K562 (cell line): ENCODE data around the gene NAT14. TPM values are rescaled to one million over a fixed set of nuclear protein-coding genes. Genes with fewer than 3 reads are reported as not detected.

Experiments used
- ATF1 ChIP-seq, 2 experiments: fragments of 450-650 bp in 1 of 2; IDR thresholded peaks; 2 replicates each; pipeline ENCODE4 v1.6.1; 2016; ENCODE audit warnings: missing compliant biosample characterization in 1 of 2, missing genetic modification characterization in 1 of 2
- FUS ChIP-seq: fragments of 200-400 bp; formaldehyde crosslinking; optimal IDR thresholded peaks from 2 replicates; pipeline ENCODE3; 2017; ENCODE audit warnings: low read depth, low read length
- HOXB6 ChIP-seq: fragments of 250-450 bp; sonication (Bioruptor Pico); IDR thresholded peaks from 2 replicates; pipeline ENCODE4 v1.5.1; 2022; ENCODE audit warnings: mild to moderate bottlenecking, borderline replicate concordance
- MGA ChIP-seq: fragments of 450-650 bp; IDR thresholded peaks from 2 replicates; pipeline ENCODE4 v1.6.1; 2016; ENCODE audit warnings: mild to moderate bottlenecking, moderate library complexity
- MTF1 ChIP-seq: fragments of 250-450 bp; sonication (Bioruptor Pico); IDR thresholded peaks from 2 replicates; pipeline ENCODE4 v1.9.0; 2021; ENCODE audit warnings: moderate library complexity, mild to moderate bottlenecking, inconsistent platforms, borderline replicate concordance
- POU5F1 ChIP-seq: fragments of 150-350 bp; IDR thresholded peaks from 2 replicates; pipeline ENCODE4 v1.6.1; 2014; ENCODE audit warnings: borderline replicate concordance, low read length, low read depth, mild to moderate bottlenecking; ENCODE audit not compliant: partially characterized antibody
- SRSF7 ChIP-seq: fragments of 200-400 bp; formaldehyde crosslinking; optimal IDR thresholded peaks from 2 replicates; pipeline ENCODE3; 2017; ENCODE audit warnings: mild to moderate bottlenecking, low read depth, low read length
- ZKSCAN8 ChIP-seq: fragments of 200-800 bp; sonication (Bioruptor generic); IDR thresholded peaks from 2 replicates; pipeline ENCODE4 v1.6.1; 2016; ENCODE audit warnings: missing genetic modification characterization, missing compliant biosample characterization
- ZNF274 ChIP-seq: IDR thresholded peaks from 2 replicates; pipeline ENCODE4 v1.6.1; 2011; ENCODE audit warnings: low read depth, mild to moderate bottlenecking, low read length, moderate library complexity, borderline replicate concordance
- ZNF512 ChIP-seq: IDR thresholded peaks from 2 replicates; pipeline ENCODE4 v1.6.1; 2016; ENCODE audit warnings: missing genetic modification characterization, missing compliant biosample characterization
- polyA plus RNA-seq, 8 experiments: library from polyadenylated mRNA; depleted of rRNA in 4 of 8; stranded (reverse) in 5 of 8; unstranded in 3 of 8; fragments of >200 nt; fragmentation: Nextera tagmentation in 2 of 8; fragmentation: Illumina TruSeq in 1 of 8; extraction: Ambion mirVana in 2 of 8; extraction: Trizol in 1 of 8; gene quantifications; 2 replicates each; pipeline versions ENCODE4 v1.2.1 to v1.2.3, GENCODE V29; 2011 to 2014; ENCODE audit warnings: inconsistent platforms in 1 of 8, missing spikeins in 1 of 8
- total RNA-seq, 7 experiments: library from RNA; depleted of rRNA in 6 of 7; stranded (reverse); fragments of >200 nt in 6 of 7; fragmentation: Illumina TruSeq in 2 of 7; extraction: Trizol in 2 of 7; gene quantifications; 2 replicates each; pipeline versions ENCODE4 v1.2.1 to v1.2.3, GENCODE V29; 2011 to 2021; ENCODE audit warnings: low replicate concordance in 1 of 7

The NAT14 gene
- total and polyA plus RNA-seq, 9 of the 15 experiments (the other 6 are each of a cell fraction or from before 2014, with no cell fraction given) = 2.4 to 77.0 (median 26.7) TPM

- TF ChIP-seq MGA (peak; percentile 100), ZNF512 (tag) (no peak), POU5F1 (no peak), HOXB6 (CRISPR knock-in tag) (no peak), ATF1 (CRISPR knock-in tag; IDR thresholded peaks at IDR 0.05) (peak; percentile 94), ATF1 (tag; IDR thresholded peaks at IDR 0.05) (peak; percentile 98), SRSF7 (no peak), FUS (no peak), MTF1 (CRISPR knock-in tag) (no peak), ZKSCAN8 (CRISPR knock-in tag) (no peak), ZNF274 (no peak)
Observed at GRCh38 chr19:55476100-55476775, 8.8 kb upstream of the NAT14 start, which contains the start of gene ZNF628 (continued).
